SK-N-SH (cell line): ENCODE measurements around the gene CHST13. TPM values are rescaled to one million over a fixed set of nuclear protein-coding genes. Genes with fewer than 3 reads are reported as not detected.

Source experiments
- CTCF ChIA-PET: fragments of 300-600, 350-600 bp; formaldehyde crosslinking; extraction: SDS; loops from one replicate; lab custom pipeline; 2021; lab: Yijun Ruan, JAX
- POLR2A ChIA-PET: fragments of 350-600 bp; sonication (Branson Sonifier 250); formaldehyde crosslinking; extraction: SDS; loops from one replicate; lab custom pipeline; 2020; ENCODE audit warnings: antibody characterized with exemption, inconsistent platforms; lab: Yijun Ruan, JAX
- DNase-seq: peaks from one replicate; pipeline ENCODE4 v3.0.0; 2012
- H2AFZ ChIP-seq: fragments of 200-600 bp; sonication (generic); 2 replicates; pipeline ENCODE4 v1.8.1; 2016; ENCODE audit warnings: antibody characterized with exemption, mild to moderate bottlenecking, low read depth
- H3F3A ChIP-seq: fragments of 200-600 bp; sonication (generic); replicated peaks from 2 replicates; pipeline ENCODE3; 2016; ENCODE audit warnings: antibody characterized with exemption, mild to moderate bottlenecking; ENCODE audit not compliant: insufficient read depth
- H3K27ac ChIP-seq, 2 experiments: fragments of 200-500 bp in 1 of 2; fragments of 200-600 bp in 1 of 2; sonication (Bioruptor generic) in 1 of 2; sonication (generic), shearing (Covaris generic) in 1 of 2; 2 replicates each; pipeline versions ENCODE4 v1.5.1 to v1.6.1; 2014 to 2016; ENCODE audit warnings: low read depth in 2 of 2, inconsistent platforms in 1 of 2, low read length in 1 of 2, mild to moderate bottlenecking in 1 of 2, mixed read lengths in 1 of 2
- H3K27me3 ChIP-seq: fragments of 200-600 bp; sonication (generic), shearing (Covaris generic); 2 replicates; pipeline ENCODE4 v1.6.1; 2016; ENCODE audit warnings: mixed run types; ENCODE audit not compliant: insufficient read depth
- H3K36me3 ChIP-seq, 2 experiments: fragments of 200-500 bp in 1 of 2; fragments of 200-600 bp in 1 of 2; sonication (Bioruptor generic) in 1 of 2; sonication (generic) in 1 of 2; replicated peaks in 1 of 2; 2 replicates each; pipeline versions ENCODE3 to v1.5.1; 2014 to 2016; ENCODE audit warnings: low read length in 1 of 2, mild to moderate bottlenecking in 1 of 2; ENCODE audit not compliant: insufficient read depth in 2 of 2, control insufficient read depth in 1 of 2
- H3K4me1 ChIP-seq, 2 experiments: fragments of 200-500 bp in 1 of 2; fragments of 200-600 bp in 1 of 2; sonication (Bioruptor generic) in 1 of 2; sonication (generic), shearing (Covaris generic) in 1 of 2; 2 replicates each; pipeline versions ENCODE4 v1.5.1 to v1.6.1; 2014 to 2016; ENCODE audit warnings: low read depth in 1 of 2, low read length in 1 of 2, mixed run types in 1 of 2; ENCODE audit not compliant: insufficient read depth in 2 of 2, control insufficient read depth in 1 of 2
- H3K4me2 ChIP-seq: fragments of 200-600 bp; sonication (generic), shearing (Covaris generic); 2 replicates; pipeline ENCODE4 v1.6.1; 2017; ENCODE audit warnings: mixed run types
- H3K4me3 ChIP-seq, 2 experiments: fragments of 200-500 bp in 1 of 2; fragments of 200-600 bp in 1 of 2; sonication (Bioruptor generic) in 1 of 2; sonication (generic), shearing (Covaris generic) in 1 of 2; 2 replicates each; pipeline versions ENCODE4 v1.5.1 to v1.8.1; 2014 to 2016; ENCODE audit warnings: low read depth in 2 of 2, inconsistent platforms in 1 of 2, low read length in 1 of 2, mild to moderate bottlenecking in 1 of 2, mixed read lengths in 1 of 2, moderate library complexity in 1 of 2
- H3K79me2 ChIP-seq: fragments of 200-600 bp; sonication (generic); 2 replicates; pipeline ENCODE4 v1.8.1; 2017; ENCODE audit warnings: mild to moderate bottlenecking; ENCODE audit not compliant: insufficient read depth
- H3K9ac ChIP-seq: fragments of 200-600 bp; sonication (generic); 2 replicates; pipeline ENCODE4 v1.6.1; 2017; ENCODE audit warnings: mixed run types
- H3K9me2 ChIP-seq: fragments of 200-600 bp; sonication (generic); 2 replicates; pipeline ENCODE4 v1.6.1; 2017; ENCODE audit warnings: mixed run types
- H3K9me3 ChIP-seq: fragments of 200-600 bp; sonication (generic); 2 replicates; pipeline ENCODE4 v1.6.1; 2017; ENCODE audit warnings: mixed run types, mild to moderate bottlenecking, moderate library complexity
- H4K20me1 ChIP-seq: fragments of 200-600 bp; sonication (generic); 2 replicates; pipeline ENCODE4 v1.6.1; 2017; ENCODE audit warnings: mild to moderate bottlenecking, mixed run types; ENCODE audit not compliant: insufficient read depth
- EZH2phosphoT487 ChIP-seq: fragments of 200-600 bp; sonication (generic); IDR thresholded peaks from 2 replicates; pipeline ENCODE4 v1.6.1; 2017; ENCODE audit warnings: low read depth, mixed run types, mild to moderate bottlenecking, antibody characterized with exemption, moderate library complexity, borderline replicate concordance
- FOXJ3 ChIP-seq: sonication (generic); formaldehyde crosslinking; IDR thresholded peaks from 2 replicates; pipeline ENCODE4 v1.5.1; 2020; ENCODE audit warnings: mild to moderate bottlenecking, missing genetic modification reagents
- IRF3 ChIP-seq: fragments of 150-350 bp; IDR thresholded peaks from 2 replicates; pipeline ENCODE4 v1.6.1; 2016; ENCODE audit warnings: mild to moderate bottlenecking, low read depth, low read length
- MAX ChIP-seq: IDR thresholded peaks from 2 replicates; pipeline ENCODE4 v1.4.0; 2012; ENCODE audit warnings: low read depth
- MEF2A ChIP-seq: IDR thresholded peaks from 2 replicates; pipeline ENCODE4 v1.4.0; 2012; ENCODE audit warnings: low read depth, borderline replicate concordance
- MXI1 ChIP-seq: IDR thresholded peaks from 2 replicates; pipeline ENCODE4 v1.6.1; 2012; ENCODE audit warnings: mild to moderate bottlenecking, low read depth, low read length, improper control_type of control experiment
- NFIC ChIP-seq: IDR thresholded peaks from 2 replicates; pipeline ENCODE4 v1.4.0; 2012; ENCODE audit warnings: borderline replicate concordance
- PBX3 ChIP-seq: IDR thresholded peaks from 2 replicates; pipeline ENCODE4; 2012
- POLR2AphosphoS5 ChIP-seq: IDR thresholded peaks from 2 replicates; pipeline ENCODE4 v1.6.1; 2012; ENCODE audit warnings: low read depth, low read length
- RCOR1 ChIP-seq: fragments of 150-350 bp; IDR thresholded peaks from 2 replicates; pipeline ENCODE4 v1.6.1; 2017; ENCODE audit warnings: antibody characterized with exemption, low read length
- REST ChIP-seq: IDR thresholded peaks from 2 replicates; pipeline ENCODE4 v1.6.1; 2012; ENCODE audit warnings: mild to moderate bottlenecking, low read depth, low read length, moderate library complexity
- RFX5 ChIP-seq: IDR thresholded peaks from 2 replicates; pipeline ENCODE4 v1.6.1; 2012; ENCODE audit warnings: mild to moderate bottlenecking, improper control_type of control experiment, low read length
- SMC3 ChIP-seq: IDR thresholded peaks from 2 replicates; pipeline ENCODE4 v1.6.1; 2012; ENCODE audit warnings: low read depth, low read length, improper control_type of control experiment
- YY1 ChIP-seq: IDR thresholded peaks from 2 replicates; pipeline ENCODE4 v1.4.0; 2012; ENCODE audit warnings: low read depth, mild to moderate bottlenecking
- ZBTB33 ChIP-seq: IDR thresholded peaks from 2 replicates; pipeline ENCODE4 v1.4.0; 2012; ENCODE audit warnings: low read depth, borderline replicate concordance
- WGBS: methylation state at CpG from one replicate; pipeline ENCODE4 v1.1.6; 2017; ENCODE audit warnings: low lambda C conversion rate; 5-methylcytosine and 5-hydroxymethylcytosine counted together
- polyA plus RNA-seq, 3 experiments: library from polyadenylated mRNA; depleted of rRNA; stranded (reverse); fragments of >200 nt; gene quantifications; 2 replicates each; pipeline ENCODE4 v1.2.3, GENCODE V29; 2012

Gene CHST13
- polyA plus RNA-seq, 1 of the 3 experiments (the other 2 are of a cell fraction) = 0.41 TPM

- CTCF ChIA-PET = interaction anchor here (0.7 to 2.6 kb wide), 15 partner anchors 11 to 342 kb away, joined by 3 to 20 read pairs (median 3); no protein-coding TSS in a partner anchor
- Histone ChIP-seq H3F3A (peaks cover 6% of the 10 kb centered on the region), H3K9me3 (no peaks in the 10 kb centered on the region), H3K4me1 (peaks cover 20 to 50% of the 10 kb centered on the region in 2 experiments), H3K36me3 (peaks cover 8 to 9% of the 10 kb centered on the region in 2 experiments), H3K27me3 (no peaks in the 10 kb centered on the region), H3K27ac (peak overlapping the region in 1 of 2 experiments; percentile 69; a peak in 3 of 4 replicates), H3K4me2 (peak overlapping the region; percentile 66; the same call in 1 of the 2 replicates), H3K9me2 (no peaks in the 10 kb centered on the region), H3K4me3 (peak overlapping the region; percentile 56 to 61), H4K20me1 (peaks cover 35% of the 10 kb centered on the region), H3K79me2 (peaks cover 35% of the 10 kb centered on the region), H3K9ac (no peak overlapping the region), H2AFZ (peak overlapping the region; percentile 99; the same call in 1 of the 2 replicates)
- POLR2A ChIA-PET = interaction anchor here (0.6 kb wide), 1 partner anchor 30 kb away, joined by 3 read pairs; no protein-coding TSS in a partner anchor
- no peak for DNase-seq
- TF ChIP-seq REST (no peak), ZBTB33 (no peak), POLR2AphosphoS5 (no peak), MXI1 (no peak), FOXJ3 (CRISPR knock-in tag) (no peak), SMC3 (no peak), MAX (no peak), RFX5 (no peak), IRF3 (no peak), YY1 (no peak), NFIC (no peak), RCOR1 (no peak), PBX3 (no peak), MEF2A (no peak), EZH2phosphoT487 (no peak)
- WGBS = 53% methylated on average over 31 of the region's 66 CpGs
Observed at GRCh38 chr3:126476166-126477060, 47.5 kb upstream of the CHST13 start.
